GM08714 (cell line): Measurements from ENCODE around the gene SPDYE17.
"Not testable (repeated sequence)": the region's sequence is repeated elsewhere in the genome, so short reads cannot be mapped to it uniquely, and the experiment has no call there.

Experiments used
- H3K4me3 ChIP-seq: fragments of 200-500 bp; sonication (Bioruptor generic); 2 replicates; pipeline ENCODE4 v1.5.1; 2014; ENCODE audit warnings: mild to moderate bottlenecking, low read length, inconsistent platforms
- ZNF274 ChIP-seq: IDR thresholded peaks from 2 replicates; pipeline ENCODE4 v1.6.1; 2012; ENCODE audit warnings: mild to moderate bottlenecking, low read depth, low read length

SPDYE17 gene

GRCh38 chr7:76998764-76999450, 33.3 kb downstream of the SPDYE17 start:
- not testable (repeated sequence) for H3K4me3 ChIP-seq

- no peak overlapping the region for H3K4me3 ChIP-seq
- TF ChIP-seq ZNF274, result no peak
Observed at GRCh38 chr7:76998285-76998589, 33.9 kb downstream of the SPDYE17 start.

- no peak for TF ChIP-seq ZNF274
- H3K4me3 ChIP-seq, result no peak overlapping the region
Observed at GRCh38 chr7:76997381-76998284, 34.5 kb downstream of the SPDYE17 start.

GRCh38 chr7:76996932-76997331, 35.2 kb downstream of the SPDYE17 start:
- not testable (repeated sequence) for H3K4me3 ChIP-seq

GRCh38 chr7:76994286-76994685, 37.9 kb downstream of the SPDYE17 start:
- H3K4me3 ChIP-seq, result not testable (repeated sequence)

- H3K4me3 ChIP-seq, result not testable (repeated sequence)
Observed at GRCh38 chr7:76993831-76994230, 38.3 kb downstream of the SPDYE17 start.

- H3K4me3 ChIP-seq, result not testable (repeated sequence)
Observed at GRCh38 chr7:76992871-76993270, 39.3 kb downstream of the SPDYE17 start.

GRCh38 chr7:76992204-76992603, 40.0 kb downstream of the SPDYE17 start:
- not testable (repeated sequence) for H3K4me3 ChIP-seq

- not testable (repeated sequence) for H3K4me3 ChIP-seq
Observed at GRCh38 chr7:76990202-76990601, 42.0 kb downstream of the SPDYE17 start.

GRCh38 chr7:76985924-76986717, 46.0 kb downstream of the SPDYE17 start:
- H3K4me3 ChIP-seq, result not testable (repeated sequence)

GRCh38 chr7:76984784-76985136, 47.4 kb downstream of the SPDYE17 start:
- not testable (repeated sequence) for H3K4me3 ChIP-seq

GRCh38 chr7:76983937-76984783, 48.0 kb downstream of the SPDYE17 start:
- not testable (repeated sequence) for H3K4me3 ChIP-seq

GRCh38 chr7:76983333-76983732, 48.8 kb downstream of the SPDYE17 start:
- not testable (repeated sequence) for H3K4me3 ChIP-seq

GRCh38 chr7:76982501-76982900, 49.7 kb downstream of the SPDYE17 start:
- H3K4me3 ChIP-seq, result not testable (repeated sequence)

GRCh38 chr7:76981187-76981970, 50.8 kb downstream of the SPDYE17 start:
- not testable (repeated sequence) for H3K4me3 ChIP-seq

- not testable (repeated sequence) for H3K4me3 ChIP-seq
Observed at GRCh38 chr7:76980576-76980975, 51.6 kb downstream of the SPDYE17 start.

GRCh38 chr7:76977761-76978367, 54.3 kb downstream of the SPDYE17 start:
- not testable (repeated sequence) for H3K4me3 ChIP-seq

GRCh38 chr7:76974793-76975579, 57.2 kb downstream of the SPDYE17 start:
- not testable (repeated sequence) for H3K4me3 ChIP-seq

- H3K4me3 ChIP-seq, result not testable (repeated sequence)
Observed at GRCh38 chr7:76974336-76974735, 57.8 kb downstream of the SPDYE17 start.
